KMS-11 (cell line): ENCODE measurements around the gene HECTD1.
"Not testable (repeated sequence)": the region's sequence is repeated elsewhere in the genome, so short reads cannot be mapped to it uniquely, and the experiment has no call there.

ENCODE experiments used
- H2AFZ ChIP-seq: fragments of 200-600 bp; sonication (generic); 2 replicates; pipeline ENCODE4 v1.6.1; 2016; ENCODE audit warnings: antibody characterized with exemption, mixed run types, low read depth
- H3K27ac ChIP-seq: fragments of 200-600 bp; sonication (generic); 2 replicates; pipeline ENCODE4 v1.6.1; 2016; ENCODE audit warnings: mild to moderate bottlenecking, mixed run types
- H3K27me3 ChIP-seq: fragments of 200-600 bp; sonication (generic); 2 replicates; pipeline ENCODE4 v1.6.1; 2017; ENCODE audit warnings: mild to moderate bottlenecking, low read depth, mixed run types, moderate library complexity; ENCODE audit not compliant: insufficient read depth
- H3K36me3 ChIP-seq: fragments of 200-600 bp; sonication (generic); 2 replicates; pipeline ENCODE4 v1.6.1; 2017; ENCODE audit warnings: mild to moderate bottlenecking, mixed run types; ENCODE audit not compliant: insufficient read depth
- H3K4me1 ChIP-seq: fragments of 200-600 bp; sonication (generic); 2 replicates; pipeline ENCODE4 v1.6.1; 2016; ENCODE audit warnings: mild to moderate bottlenecking, low read depth, mixed run types; ENCODE audit not compliant: poor library complexity, severe bottlenecking
- H3K4me2 ChIP-seq: fragments of 200-600 bp; sonication (generic); 2 replicates; pipeline ENCODE4 v1.7.0; 2016; ENCODE audit warnings: mild to moderate bottlenecking, mixed run types
- H3K4me3 ChIP-seq: fragments of 200-600 bp; sonication (generic); IDR thresholded peaks from 2 replicates; pipeline ENCODE4 v1.6.1; 2017; ENCODE audit warnings: low read depth, low read length, mixed read lengths; ENCODE audit not compliant: insufficient read depth
- H3K79me2 ChIP-seq: fragments of 200-600 bp; sonication (generic); 2 replicates; pipeline ENCODE4 v1.6.1; 2016; ENCODE audit warnings: low read depth, mixed run types; ENCODE audit not compliant: insufficient read depth
- H3K9ac ChIP-seq: fragments of 200-600 bp; sonication (generic); 2 replicates; pipeline ENCODE4 v1.6.1; 2016; ENCODE audit warnings: mild to moderate bottlenecking, mixed run types
- H4K20me1 ChIP-seq: fragments of 200-600 bp; sonication (generic); 2 replicates; pipeline ENCODE4 v1.6.1; 2016; ENCODE audit warnings: mild to moderate bottlenecking, mixed run types; ENCODE audit not compliant: insufficient read depth
- TF ChIP-seq, protein P1 (sequence below): fragments of 200-600 bp; sonication (generic); conservative IDR thresholded peaks from 2 replicates; pipeline ENCODE4 v1.6.1; 2017; ENCODE audit warnings: low read depth, mild to moderate bottlenecking, antibody characterized with exemption, low read length, moderate library complexity, mixed read lengths

HECTD1 gene

DNA sequence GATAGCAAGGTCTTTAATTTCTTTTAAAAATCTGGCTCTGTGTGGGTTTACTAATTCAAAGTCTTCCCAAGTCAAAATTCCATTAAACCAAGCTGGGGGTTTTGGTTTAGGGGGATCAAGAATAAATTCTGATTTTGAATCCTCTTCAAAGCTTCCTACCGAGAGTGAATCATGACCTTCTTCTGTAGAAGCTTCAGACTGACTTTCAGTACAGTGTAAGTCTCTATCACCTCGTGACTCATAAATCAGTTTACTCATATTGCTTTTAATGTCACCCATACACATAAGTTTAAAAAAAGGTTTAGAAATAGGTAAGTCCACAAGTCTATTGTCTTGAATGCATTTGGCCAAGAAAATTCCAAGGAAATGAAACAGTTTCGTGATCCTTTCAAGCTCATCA, 100.8 kb downstream of the HECTD1 start:
- Histone ChIP-seq H3K27me3 (no peaks in the 10 kb centered on the region), H3K9ac (no peak overlapping the region), H3K4me2 (no peak overlapping the region), H3K36me3 (peaks cover 3% of the 10 kb centered on the region; the same call in 1 of the 2 replicates), H4K20me1 (no peaks in the 10 kb centered on the region), H3K4me1 (no peaks in the 10 kb centered on the region), H3K79me2 (no peaks in the 10 kb centered on the region), H3K27ac (no peak overlapping the region), H3K4me3 (no peak overlapping the region), H2AFZ (no peak overlapping the region)
- TF ChIP-seq, protein P1, sequence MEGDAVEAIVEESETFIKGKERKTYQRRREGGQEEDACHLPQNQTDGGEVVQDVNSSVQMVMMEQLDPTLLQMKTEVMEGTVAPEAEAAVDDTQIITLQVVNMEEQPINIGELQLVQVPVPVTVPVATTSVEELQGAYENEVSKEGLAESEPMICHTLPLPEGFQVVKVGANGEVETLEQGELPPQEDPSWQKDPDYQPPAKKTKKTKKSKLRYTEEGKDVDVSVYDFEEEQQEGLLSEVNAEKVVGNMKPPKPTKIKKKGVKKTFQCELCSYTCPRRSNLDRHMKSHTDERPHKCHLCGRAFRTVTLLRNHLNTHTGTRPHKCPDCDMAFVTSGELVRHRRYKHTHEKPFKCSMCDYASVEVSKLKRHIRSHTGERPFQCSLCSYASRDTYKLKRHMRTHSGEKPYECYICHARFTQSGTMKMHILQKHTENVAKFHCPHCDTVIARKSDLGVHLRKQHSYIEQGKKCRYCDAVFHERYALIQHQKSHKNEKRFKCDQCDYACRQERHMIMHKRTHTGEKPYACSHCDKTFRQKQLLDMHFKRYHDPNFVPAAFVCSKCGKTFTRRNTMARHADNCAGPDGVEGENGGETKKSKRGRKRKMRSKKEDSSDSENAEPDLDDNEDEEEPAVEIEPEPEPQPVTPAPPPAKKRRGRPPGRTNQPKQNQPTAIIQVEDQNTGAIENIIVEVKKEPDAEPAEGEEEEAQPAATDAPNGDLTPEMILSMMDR = no peak

DNA sequence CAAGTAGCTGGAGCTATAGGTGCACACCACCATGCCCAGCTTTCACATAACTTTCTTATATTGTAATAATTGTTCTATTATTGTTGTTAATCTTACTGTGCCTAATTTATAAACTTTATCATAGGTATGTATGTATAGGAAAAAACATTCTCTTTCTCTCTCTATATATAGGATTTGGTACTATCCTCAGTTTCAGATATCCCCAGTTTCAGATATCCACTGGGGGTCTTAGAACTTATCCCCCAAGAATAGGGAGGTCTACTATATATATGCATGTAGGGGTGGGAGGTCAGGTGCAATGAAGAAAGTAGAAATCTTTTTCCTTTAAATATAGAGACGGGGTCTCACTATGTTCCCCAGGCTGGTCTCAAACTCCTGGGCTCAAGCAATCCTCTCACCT, 110.5 kb downstream of the HECTD1 start:
- no peak overlapping the region for H2AFZ ChIP-seq
- TF ChIP-seq, protein P1 = no peak
- no peaks in the 10 kb centered on the region for H3K4me1 ChIP-seq
- no peaks in the 10 kb centered on the region for H4K20me1 ChIP-seq
- no peaks in the 10 kb centered on the region for H3K27me3 ChIP-seq
- H3K9ac ChIP-seq = no peak overlapping the region
- H3K36me3 ChIP-seq = no peaks in the 10 kb centered on the region
- H3K4me2 ChIP-seq = no peak overlapping the region
- no peaks in the 10 kb centered on the region for H3K79me2 ChIP-seq
- no peak overlapping the region for H3K4me3 ChIP-seq
- H3K27ac ChIP-seq = no peak overlapping the region

DNA sequence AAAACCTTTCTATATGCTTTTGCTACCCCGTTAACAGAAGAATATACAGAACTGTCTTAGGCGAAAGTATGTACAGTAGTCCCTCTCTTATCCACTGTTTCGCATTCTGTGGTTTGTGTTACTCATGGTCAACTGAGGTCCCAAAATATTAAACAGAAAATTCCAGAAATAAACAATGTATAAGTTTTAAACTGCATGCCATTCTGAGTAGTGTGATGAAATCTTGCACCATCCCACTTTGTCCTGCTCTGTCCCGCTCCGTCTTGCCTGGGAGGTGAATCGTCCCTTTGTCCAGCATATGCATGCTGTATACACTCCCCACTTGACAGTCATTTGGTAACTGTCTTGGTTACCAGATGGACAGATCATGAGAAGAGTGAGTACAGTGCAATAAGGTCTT, 111.3 kb downstream of the HECTD1 start:
- Histone ChIP-seq H3K4me2 (no peak overlapping the region), H4K20me1 (no peaks in the 10 kb centered on the region), H3K36me3 (no peaks in the 10 kb centered on the region), H3K79me2 (no peaks in the 10 kb centered on the region), H3K4me3 (no peak overlapping the region), H3K4me1 (no peaks in the 10 kb centered on the region), H3K9ac (no peak overlapping the region), H3K27ac (no peak overlapping the region), H2AFZ (no peak overlapping the region), H3K27me3 (no peaks in the 10 kb centered on the region)
- TF ChIP-seq, protein P1 = no peak

DNA sequence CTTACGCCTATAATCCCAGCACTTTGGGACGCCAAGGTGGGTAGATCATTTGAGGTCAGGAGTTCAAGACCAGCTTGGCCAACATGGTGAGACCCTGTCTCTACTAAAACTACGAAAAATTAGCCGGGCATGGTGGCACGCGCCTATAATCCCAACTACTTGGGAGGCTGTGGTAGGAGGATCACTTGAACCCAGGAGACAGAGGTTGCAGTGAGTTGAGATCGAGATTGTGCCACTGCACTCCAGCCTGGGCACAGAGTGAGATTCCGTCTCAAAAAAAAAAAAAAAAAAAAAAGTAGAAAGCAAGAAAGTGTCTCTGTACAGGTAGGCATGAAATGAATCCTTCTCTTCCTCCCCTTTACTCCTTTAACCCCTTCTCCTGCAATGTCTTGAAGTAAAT, 111.8 kb downstream of the HECTD1 start:
- H3K4me1 ChIP-seq, H3K79me2 ChIP-seq, H3K4me3 ChIP-seq, H3K36me3 ChIP-seq, H3K4me2 ChIP-seq, H2AFZ ChIP-seq, H3K27me3 ChIP-seq, H3K27ac ChIP-seq, H3K9ac ChIP-seq, H4K20me1 ChIP-seq: not testable (repeated sequence)

DNA sequence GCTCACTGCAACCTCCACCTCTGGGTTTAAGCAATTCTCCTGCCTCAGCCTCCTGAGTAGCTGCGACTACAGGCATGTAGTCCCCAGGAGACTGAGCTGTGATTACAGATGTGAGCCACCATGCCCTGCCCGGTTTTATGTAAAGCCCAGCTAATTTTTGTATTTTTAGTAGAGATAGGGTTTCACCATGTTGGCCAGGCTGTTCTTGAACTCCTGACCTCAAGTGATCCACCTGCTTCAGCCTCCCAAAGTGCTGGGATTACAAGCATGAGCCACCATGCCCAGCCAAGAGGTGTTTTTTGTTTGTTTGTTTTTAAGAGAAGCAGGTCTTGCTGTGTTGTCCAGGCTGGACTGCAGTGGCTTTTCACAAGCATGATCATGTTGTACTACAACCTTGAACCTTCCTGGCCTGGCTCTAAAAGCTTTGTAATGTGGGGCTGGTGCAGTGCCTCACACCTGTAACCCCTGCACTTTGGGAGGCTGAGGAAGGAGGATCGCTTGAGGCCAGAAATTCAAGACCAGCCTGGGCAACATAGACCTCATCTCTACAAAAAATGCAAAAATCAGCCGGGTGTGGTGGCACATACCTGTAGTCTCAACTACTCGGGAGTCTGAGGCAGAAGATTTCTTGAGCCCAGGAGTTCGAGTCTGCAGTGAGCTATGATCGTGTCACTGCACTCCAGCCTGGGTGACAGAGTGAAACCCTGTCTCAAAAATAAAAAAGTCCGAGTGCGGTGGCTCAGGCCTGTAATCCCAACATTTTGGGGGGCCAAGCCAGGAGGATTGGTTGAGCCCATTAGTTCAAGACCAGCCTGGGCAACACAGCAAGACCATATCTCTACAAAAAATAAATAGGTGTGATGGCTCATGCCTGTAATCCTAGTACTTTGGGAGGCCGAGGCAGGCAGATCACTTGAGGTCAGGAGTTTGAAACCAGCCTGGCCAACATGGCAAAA, 113.4 kb downstream of the HECTD1 start:
- not testable (repeated sequence) for H2AFZ ChIP-seq, H3K4me1 ChIP-seq

More for the DNA sequence above, 113.4 kb downstream of the HECTD1 start:
- H3K4me3 ChIP-seq, H3K27ac ChIP-seq, H3K4me2 ChIP-seq, H3K9ac ChIP-seq, H3K79me2 ChIP-seq, H4K20me1 ChIP-seq, H3K27me3 ChIP-seq, H3K36me3 ChIP-seq: not testable (repeated sequence)
